HG02623 (cell line): ENCODE measurements around the gene PRDM10.
"Not testable (repeated sequence)": the region's sequence is repeated elsewhere in the genome, so short reads cannot be mapped to it uniquely, and the experiment has no call there.

Experiments
- ATAC-seq: cut with Tn5 transposase; IDR thresholded peaks from one replicate; pipeline ENCODE4 v1.9.1; 2021; ENCODE audit warnings: moderate library complexity; ENCODE audit not compliant: unreplicated experiment

PRDM10 gene

GRCh38 chr11:129979046-129979605 lies 23.5 kb downstream of the PRDM10 start:
- no peak for ATAC-seq

- ATAC-seq, result no peak
These were observed 24.2 kb downstream of the PRDM10 start for GRCh38 chr11:129978447-129978846.

GRCh38 chr11:129976328-129976727 lies 26.3 kb downstream of the PRDM10 start:
- ATAC-seq, result no peak

DNA sequence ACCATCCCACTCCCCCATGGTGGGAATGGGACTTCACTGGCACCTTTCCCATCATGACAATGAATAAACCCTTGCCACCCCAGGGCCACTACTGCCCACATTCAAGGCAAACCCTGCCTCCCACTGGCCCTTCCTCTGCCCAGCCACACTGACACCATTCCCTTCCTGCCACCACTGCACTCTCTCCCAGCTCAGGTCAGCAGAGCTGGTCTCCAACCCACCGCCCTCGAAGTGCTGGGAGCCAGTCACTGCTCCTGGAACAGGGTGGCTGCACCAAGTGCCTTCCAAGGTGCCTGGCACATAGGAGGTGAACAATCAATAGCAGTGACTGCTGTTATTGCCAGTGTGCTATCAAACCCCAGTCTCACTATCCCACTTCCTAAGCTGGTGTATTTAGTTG lies 27.1 kb downstream of the PRDM10 start:
- no peak for ATAC-seq

DNA sequence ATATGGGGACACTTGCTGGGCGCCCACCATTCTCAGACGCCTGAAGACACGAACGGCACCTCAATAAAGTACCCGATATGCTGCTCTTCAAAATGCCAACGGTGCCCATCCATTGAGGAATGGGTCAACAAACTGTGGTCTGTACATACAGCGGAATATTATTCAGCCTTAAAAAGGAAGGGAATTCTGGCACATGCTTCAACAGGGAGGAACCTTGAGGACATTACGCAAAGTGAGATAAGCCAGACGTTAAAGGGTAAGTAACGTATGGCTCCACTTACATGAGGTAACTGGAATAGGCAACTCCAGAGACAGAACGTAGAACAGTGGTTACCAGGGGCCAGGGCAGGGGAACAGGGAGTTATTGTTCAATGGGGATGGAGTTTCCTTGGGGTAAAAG lies 28.0 kb downstream of the PRDM10 start:
- no peak for ATAC-seq

- no peak for ATAC-seq
These were observed 28.4 kb downstream of the PRDM10 start for GRCh38 chr11:129974237-129974636.

DNA sequence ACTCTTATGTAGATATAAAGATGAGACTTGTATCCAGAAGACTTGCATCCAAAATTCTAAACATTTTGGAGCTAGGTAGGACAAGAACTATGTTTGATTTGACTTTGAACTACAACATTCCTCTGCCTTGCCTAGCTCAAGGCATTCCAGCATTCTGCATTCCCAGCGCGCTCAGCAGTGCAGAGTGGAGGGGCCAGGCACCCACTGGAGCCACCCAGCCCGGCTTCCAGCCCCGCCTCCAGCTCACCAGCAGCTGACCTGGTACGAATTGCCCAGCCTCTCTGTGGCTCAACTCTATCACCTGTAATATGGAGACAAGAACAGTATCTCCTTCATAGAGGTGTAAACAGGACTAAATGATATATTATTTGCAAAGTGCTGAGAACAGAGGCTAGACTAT lies 28.8 kb downstream of the PRDM10 start:
- no peak for ATAC-seq

- peak; percentile 88 for ATAC-seq
These were observed 29.6 kb downstream of the PRDM10 start for GRCh38 chr11:129973068-129973467.

DNA sequence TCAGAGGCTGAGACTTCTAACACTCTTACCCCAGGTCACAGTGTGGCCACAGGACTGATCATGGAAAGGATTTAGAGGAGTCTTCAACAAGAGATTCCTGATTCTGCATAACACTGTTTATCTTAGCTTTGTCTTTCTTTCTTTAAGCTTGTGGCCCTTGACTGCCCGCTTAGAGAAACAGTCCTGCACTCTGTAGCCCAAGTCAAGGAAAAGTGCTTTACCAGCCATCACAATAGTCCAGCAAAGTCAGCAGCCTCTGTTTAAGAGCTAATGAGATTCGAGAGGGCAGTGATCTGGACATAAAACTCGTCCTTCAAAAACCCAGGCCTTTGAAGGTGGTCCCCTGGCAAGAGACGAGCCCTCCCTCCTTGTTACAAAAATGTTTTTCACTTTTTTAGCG lies 30.0 kb downstream of the PRDM10 start:
- no peak for ATAC-seq

GRCh38 chr11:129971856-129972255 lies 30.8 kb downstream of the PRDM10 start:
- ATAC-seq, result not testable (repeated sequence)

GRCh38 chr11:129969920-129970319 lies 32.7 kb downstream of the PRDM10 start:
- no peak for ATAC-seq

DNA sequence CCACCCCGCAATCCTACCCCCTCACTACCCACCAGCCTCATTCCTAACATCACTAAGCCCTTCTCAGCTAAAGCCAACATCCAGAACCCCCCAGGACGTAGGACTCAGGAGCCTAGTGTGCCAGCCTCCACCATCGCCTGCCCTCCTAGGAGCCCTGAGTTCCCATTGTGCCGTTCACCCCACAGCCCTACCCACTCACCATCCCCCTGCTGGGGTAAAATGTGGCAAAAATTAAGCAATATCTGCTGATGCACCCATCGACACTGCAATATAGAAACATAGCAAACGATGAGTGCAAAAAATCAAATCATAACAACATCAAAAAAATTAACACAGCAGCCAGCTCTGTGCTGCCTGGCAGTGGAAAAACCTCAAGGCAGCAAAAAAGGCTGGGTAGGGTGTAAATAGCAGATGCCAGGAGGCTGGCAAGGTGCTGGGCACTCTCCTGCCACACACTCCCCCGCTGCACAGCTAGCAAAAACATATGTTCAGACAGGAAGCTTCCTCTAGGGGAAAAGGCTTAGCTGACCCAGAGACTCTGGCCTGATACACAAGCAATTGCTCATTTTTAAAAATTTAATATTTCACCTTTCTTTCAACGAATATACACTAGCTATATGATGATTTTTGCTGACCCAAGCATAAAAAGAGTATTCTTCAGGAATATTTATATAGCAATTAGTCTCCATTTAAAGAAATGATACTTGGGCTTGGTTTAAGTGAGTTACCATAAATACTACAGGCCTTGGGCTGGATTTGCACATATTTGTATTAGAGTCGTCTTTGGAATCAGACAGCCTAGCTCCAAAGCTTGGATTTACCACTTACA lies 33.8 kb downstream of the PRDM10 start:
- ATAC-seq, result no peak

DNA sequence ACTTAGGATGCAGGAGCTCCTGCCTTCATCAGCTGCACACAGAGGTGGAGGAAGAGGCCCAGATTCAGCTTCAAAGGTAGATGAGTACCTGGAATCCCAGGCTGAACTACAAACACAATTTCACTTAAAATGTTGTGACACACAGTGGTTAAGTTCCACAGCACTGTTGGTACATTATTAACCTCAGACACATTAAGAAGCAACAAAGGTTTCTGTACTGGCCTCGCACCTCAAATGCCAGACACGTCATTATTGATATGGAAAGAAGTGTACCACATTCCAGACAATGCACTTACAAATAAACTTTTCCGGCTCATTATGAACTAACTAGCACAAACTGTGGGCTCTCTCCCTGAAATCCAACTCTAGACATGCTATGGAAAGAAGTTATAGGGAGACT lies 34.6 kb downstream of the PRDM10 start:
- no peak for ATAC-seq

DNA sequence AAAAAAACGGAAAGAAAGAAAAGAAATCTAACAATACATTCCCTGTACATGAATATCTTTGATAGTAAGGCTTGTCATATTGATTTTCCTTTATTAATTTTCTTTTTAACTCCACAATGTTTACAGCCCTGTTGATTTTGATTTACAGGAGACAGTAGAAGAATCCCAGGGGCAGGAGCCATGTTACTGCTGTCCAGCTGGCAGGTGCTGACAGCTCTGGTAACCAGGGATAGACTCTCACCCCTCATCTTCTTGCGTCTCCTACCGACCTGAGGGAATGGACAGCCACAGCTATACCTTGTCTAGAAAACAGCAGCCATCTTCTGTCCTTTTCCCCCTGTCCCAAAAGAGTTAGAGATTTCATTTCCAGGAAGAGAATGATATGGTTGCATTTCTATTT lies 37.4 kb downstream of the PRDM10 start:
- no peak for ATAC-seq

DNA sequence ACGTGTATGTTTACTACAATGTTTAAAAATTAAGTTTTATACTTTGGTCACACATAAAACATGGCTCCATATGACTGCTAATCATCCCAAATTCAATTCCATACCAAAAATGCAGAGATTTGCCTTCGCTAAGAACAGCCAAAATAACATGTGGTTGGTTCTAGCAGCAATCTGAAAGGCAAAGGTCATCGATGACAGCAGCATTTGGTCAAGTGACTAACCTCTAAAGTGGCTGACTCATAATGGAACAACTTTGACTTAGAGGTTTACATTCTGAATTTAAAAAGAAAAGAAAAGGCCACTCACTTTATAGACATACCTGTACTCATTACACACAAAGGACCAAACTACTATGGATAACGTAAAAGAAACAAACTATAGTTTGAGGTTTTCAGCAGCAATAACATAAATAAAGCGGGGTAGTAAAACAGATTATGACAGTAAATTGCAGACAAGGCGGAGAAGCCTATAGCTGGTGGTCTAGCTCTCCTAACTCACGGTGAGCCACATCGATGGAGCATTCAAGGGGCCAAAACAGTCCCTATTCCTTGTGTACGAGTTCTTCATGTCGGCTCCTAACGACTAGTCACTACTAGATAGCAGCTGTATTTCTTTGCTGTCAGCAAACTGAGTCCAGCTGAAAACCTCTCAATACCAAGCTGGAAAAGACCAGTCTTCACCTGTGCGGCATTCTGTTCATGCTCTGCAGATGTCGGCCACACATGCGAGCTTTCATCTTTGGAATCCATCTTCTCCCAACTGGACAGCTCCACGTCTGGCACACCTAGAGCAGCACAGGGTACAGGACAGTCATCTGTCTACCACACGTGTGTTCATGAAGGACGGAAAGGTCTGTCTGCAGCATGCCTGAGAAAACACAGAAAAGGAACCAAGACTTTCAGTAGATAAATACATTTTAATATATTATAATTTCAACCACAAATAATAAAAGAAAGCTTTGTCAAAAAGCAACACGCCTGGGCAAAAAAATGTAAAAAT lies 42.1 kb downstream of the PRDM10 start:
- ATAC-seq, result peak; percentile 77

DNA sequence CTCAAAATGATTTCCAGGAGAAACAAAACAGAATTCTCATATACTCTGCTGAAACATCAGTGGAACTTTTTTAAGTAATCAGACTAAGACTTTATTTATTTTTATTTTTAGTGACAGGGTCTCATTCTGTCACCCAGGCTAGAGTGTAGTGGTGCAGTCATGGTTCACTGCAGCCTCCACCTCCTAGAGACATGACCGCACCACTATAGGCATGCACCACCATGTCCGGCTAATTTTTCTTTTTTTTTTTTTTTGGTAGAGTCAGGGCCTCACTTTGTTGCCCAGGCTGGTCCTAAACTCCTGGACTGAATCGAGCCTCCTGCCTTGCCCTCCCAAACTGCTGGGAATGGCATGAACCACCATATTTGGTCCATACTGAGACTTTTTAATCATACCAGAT lies 42.9 kb downstream of the PRDM10 start:
- no peak for ATAC-seq

- ATAC-seq, result no peak
These were observed 47.4 kb downstream of the PRDM10 start for GRCh38 chr11:129955282-129955681.

GRCh38 chr11:129954703-129955102 lies 47.9 kb downstream of the PRDM10 start:
- not testable (repeated sequence) for ATAC-seq

DNA sequence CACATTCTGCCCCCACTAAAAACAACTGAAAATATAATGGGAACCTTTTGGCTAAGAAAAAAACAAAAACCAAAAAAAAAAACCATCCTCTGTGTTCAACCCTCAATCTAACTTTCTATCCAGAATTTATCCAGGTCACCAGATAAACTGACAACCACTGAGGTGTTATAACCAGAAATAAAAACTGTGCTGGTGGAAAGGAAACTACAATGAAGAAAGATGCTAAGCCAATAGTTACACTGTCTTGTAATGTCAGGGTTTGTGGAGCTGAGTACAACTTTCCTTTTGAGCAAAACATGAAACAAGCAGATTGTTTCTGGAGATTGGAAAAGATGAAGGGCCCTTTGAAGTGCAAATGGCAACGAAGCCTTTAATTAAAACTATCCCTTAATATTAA lies 50.8 kb downstream of the PRDM10 start:
- ATAC-seq, result no peak

DNA sequence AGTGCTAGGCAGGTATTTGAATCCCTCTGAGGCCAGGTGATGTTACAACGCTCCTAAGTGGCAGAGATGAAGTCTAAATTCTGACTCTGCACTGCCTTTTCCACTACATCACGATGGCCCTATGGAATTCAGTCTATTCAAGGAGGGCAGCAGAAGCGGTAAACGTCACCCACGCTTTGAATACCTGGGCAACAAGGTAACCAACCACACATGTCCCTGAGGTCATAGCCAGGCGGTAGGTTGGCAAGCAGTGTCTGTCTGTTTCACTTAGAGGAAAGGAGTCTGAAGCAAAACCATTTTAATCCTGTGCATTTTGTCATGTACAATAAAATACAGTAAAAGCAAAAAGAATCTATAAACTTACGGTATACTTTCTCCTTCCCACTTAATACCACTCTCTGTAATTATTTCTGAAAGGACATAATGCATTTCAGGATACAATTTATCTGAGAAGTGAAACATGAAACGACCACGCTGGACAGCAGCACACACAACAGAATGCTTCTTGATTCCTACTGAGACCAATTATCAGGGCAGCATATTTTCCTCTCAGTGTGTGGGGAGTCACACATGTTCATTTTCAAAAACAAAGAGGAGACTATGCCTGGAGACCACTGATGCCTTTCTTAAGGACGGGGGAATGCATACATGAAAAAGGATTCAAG lies 51.3 kb downstream of the PRDM10 start:
- ATAC-seq, result no peak
